HG03039 (cell line): ENCODE data around the gene IQSEC1.
"Not testable (repeated sequence)": the region's sequence is repeated elsewhere in the genome, so short reads cannot be mapped to it uniquely, and the experiment has no call there.

Experiments used
- ATAC-seq: cut with Tn5 transposase; IDR thresholded peaks from one replicate; pipeline ENCODE4 v1.9.1; 2021; ENCODE audit warnings: mild to moderate bottlenecking, moderate library complexity; ENCODE audit not compliant: unreplicated experiment

IQSEC1 gene

GRCh38 chr3:12884186-12884680, 189.0 kb downstream of the IQSEC1 start:
- ATAC-seq = no peak

GRCh38 chr3:12882336-12883310, 190.6 kb downstream of the IQSEC1 start:
- no peak for ATAC-seq

GRCh38 chr3:12881858-12882257, 191.4 kb downstream of the IQSEC1 start:
- not testable (repeated sequence) for ATAC-seq

GRCh38 chr3:12879191-12879815, 193.9 kb downstream of the IQSEC1 start:
- ATAC-seq = no peak

- ATAC-seq = not testable (repeated sequence)
Observed at GRCh38 chr3:12878758-12879157, 194.5 kb downstream of the IQSEC1 start.

- ATAC-seq = no peak
Observed at GRCh38 chr3:12878141-12878574, 195.1 kb downstream of the IQSEC1 start.

GRCh38 chr3:12877040-12877439, 196.2 kb downstream of the IQSEC1 start:
- no peak for ATAC-seq

GRCh38 chr3:12875857-12876836, 197.1 kb downstream of the IQSEC1 start:
- ATAC-seq = no peak

GRCh38 chr3:12871404-12871983, 201.7 kb downstream of the IQSEC1 start:
- no peak for ATAC-seq

GRCh38 chr3:12870942-12871341, 202.3 kb downstream of the IQSEC1 start:
- ATAC-seq = no peak

- ATAC-seq = no peak
Observed at GRCh38 chr3:12869035-12869621, 204.1 kb downstream of the IQSEC1 start.

GRCh38 chr3:12868039-12869034, 204.9 kb downstream of the IQSEC1 start:
- ATAC-seq = peak; percentile 53

GRCh38 chr3:12866836-12867235, 206.4 kb downstream of the IQSEC1 start:
- no peak for ATAC-seq

GRCh38 chr3:12865271-12865670, 208.0 kb downstream of the IQSEC1 start:
- no peak for ATAC-seq

- no peak for ATAC-seq
Observed at GRCh38 chr3:12862387-12862786, 210.8 kb downstream of the IQSEC1 start.

GRCh38 chr3:12861611-12862010, 211.6 kb downstream of the IQSEC1 start:
- ATAC-seq = no peak

- ATAC-seq = no peak
Observed at GRCh38 chr3:12859840-12860239, 213.4 kb downstream of the IQSEC1 start.

GRCh38 chr3:12856626-12857025, 216.6 kb downstream of the IQSEC1 start:
- ATAC-seq = no peak

GRCh38 chr3:12854565-12854964, 218.7 kb downstream of the IQSEC1 start:
- ATAC-seq = no peak
